Suprapubic skin (tissue), 4 donors: ENCODE measurements around the gene MVD.

Experiments
- CTCF ChIP-seq, 2 donors: fragments of 200-600 bp in 1 of 2; fragments of 450-650 bp in 1 of 2; sonication (generic) in 1 of 2; IDR thresholded peaks; one replicate each; pipeline ENCODE4 v1.5.1; 2016 to 2019; ENCODE audit warnings: antibody characterized with exemption in 2 of 2, mild to moderate bottlenecking in 1 of 2, moderate library complexity in 1 of 2
- POLR2A ChIP-seq, 2 donors: fragments of 450-650 bp; IDR thresholded peaks; one replicate each; pipeline ENCODE4 v1.6.1; 2017; ENCODE audit warnings: antibody characterized with exemption in 2 of 2, mild to moderate bottlenecking in 2 of 2, moderate library complexity in 2 of 2
- POLR2AphosphoS5 ChIP-seq, 3 donors: sonication (generic); formaldehyde crosslinking; IDR thresholded peaks; one replicate each; pipeline ENCODE4 v1.6.1; 2017; ENCODE audit warnings: antibody characterized with exemption in 3 of 3

- TF ChIP-seq POLR2A (IDR thresholded peaks at IDR 0.05) (no peak), CTCF (IDR thresholded peaks at IDR 0.05) (no peak), POLR2AphosphoS5 (IDR thresholded peaks at IDR 0.05) (no peak)
These were observed 29.2 kb downstream of the MVD start for GRCh38 chr16:88633684-88634140.
